GM23248 (cell line): ENCODE data around the gene FGF14.

Experiments used
- EZH2 ChIP-seq: fragments of 200-600 bp; sonication (generic); IDR thresholded peaks from 2 replicates; pipeline ENCODE4 v1.6.1; 2018; ENCODE audit warnings: antibody characterized with exemption, mild to moderate bottlenecking; ENCODE audit not compliant: insufficient read depth, poor library complexity, severe bottlenecking
- EZH2phosphoT487 ChIP-seq: fragments of 200-600 bp; sonication (generic); IDR thresholded peaks from 2 replicates; pipeline ENCODE4 v1.6.1; 2018; ENCODE audit warnings: antibody characterized with exemption, moderate library complexity, mild to moderate bottlenecking, low read depth; ENCODE audit not compliant: insufficient read depth

DNA sequence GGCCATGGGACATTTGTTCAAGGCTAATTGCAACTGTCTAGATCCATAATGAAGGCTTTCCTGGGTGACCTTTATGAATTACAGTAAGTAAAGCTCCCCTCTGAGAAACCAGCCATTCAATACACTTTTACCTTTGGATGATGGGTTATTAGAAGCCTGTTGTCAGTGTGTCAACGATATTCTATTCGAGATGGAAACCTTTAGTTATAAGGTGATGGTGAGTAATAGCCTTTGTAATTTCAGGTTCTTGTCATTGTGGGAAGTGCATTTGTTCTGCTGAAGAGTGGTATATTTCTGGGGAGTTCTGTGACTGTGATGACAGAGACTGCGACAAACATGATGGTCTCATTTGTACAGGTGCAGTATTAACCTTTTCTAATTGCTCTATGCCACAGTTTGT, 687.7 kb downstream of the FGF14 start:
- no peak for TF ChIP-seq EZH2phosphoT487
- no peak for TF ChIP-seq EZH2
